Adrenal gland (tissue), 5 donors: ENCODE results near the gene LAMA1.

Source experiments
- CTCF ChIP-seq, 6 experiments: fragments of 450-650 bp in 4 of 6; fragments of 200-600 bp in 2 of 6; sonication (generic) in 1 of 6; IDR thresholded peaks; 1 replicate in 5 of 6; 2 replicates in 1 of 6; pipeline versions ENCODE4 v1.5.1 to v1.8.0; 2016 to 2021; ENCODE audit warnings: antibody characterized with exemption in 6 of 6, mild to moderate bottlenecking in 2 of 6, moderate library complexity in 1 of 6
- POLR2A ChIP-seq, 2 donors: fragments of 450-650 bp; IDR thresholded peaks; one replicate each; pipeline ENCODE4 v1.6.1; 2017; ENCODE audit warnings: antibody characterized with exemption in 2 of 2, mild to moderate bottlenecking in 2 of 2, moderate library complexity in 1 of 2
- donor health status: DM: no; HTN: no; CAD: no.

GRCh38 chr18:6963452-6964097, 154.0 kb downstream of the LAMA1 start:
- TF ChIP-seq POLR2A (IDR thresholded peaks at IDR 0.05) = no peak
- no peak for TF ChIP-seq CTCF (IDR thresholded peaks at IDR 0.05)
